Activated T-helper 1 cell treated with anti-CD3 and anti-CD28 coated beads, Interleukin-12 subunit alpha, Interleukin-12 subunit beta, Interleukin-2, Interleukin-4 antibody, amounts not matched to agents 30 ng/mL and 10 ng/mL and 1 ng/mL, durations not matched to agents 14 hours and 24 hours and 36 hours (primary cell): Measurements from ENCODE around the gene NTN3. TPM values are rescaled to one million over a fixed set of nuclear protein-coding genes. Genes with fewer than 3 reads are reported as not detected.

Experiments
- DNase-seq: peaks from one replicate; pipeline ENCODE4 v3.0.0; 2021; ENCODE audit warnings: low spot score
- H3K27ac Mint-ChIP-seq: one replicate; pipeline ENCODE4 v1.8.0; 2021; ENCODE audit warnings: mild to moderate bottlenecking, mixed read lengths
- H3K27me3 Mint-ChIP-seq: one replicate; pipeline ENCODE4 v1.8.0; 2022; ENCODE audit warnings: mild to moderate bottlenecking, moderate library complexity, mixed read lengths; ENCODE audit not compliant: insufficient read depth
- H3K36me3 Mint-ChIP-seq: one replicate; pipeline ENCODE4 v1.8.0; 2021; ENCODE audit warnings: low read depth, mixed read lengths
- H3K4me1 Mint-ChIP-seq: one replicate; pipeline ENCODE4 v1.8.0; 2021; ENCODE audit warnings: low read depth, mixed read lengths
- H3K4me3 Mint-ChIP-seq: one replicate; pipeline ENCODE4 v1.8.0; 2021; ENCODE audit warnings: mild to moderate bottlenecking, moderate library complexity, mixed read lengths
- H3K9me3 Mint-ChIP-seq: one replicate; pipeline ENCODE4 v1.8.0; 2021; ENCODE audit warnings: mixed read lengths
- intact Hi-C: fragments of 100-400 bp; cut with micrococcal nuclease; formaldehyde crosslinking; loops from one replicate; pipeline ENCODE4 v1.15.1; 2024
- total RNA-seq: library from RNA; stranded (reverse); gene quantifications from 2 replicates; pipeline ENCODE4 v1.2.3, GENCODE V29; 2022

NTN3 gene
- total RNA-seq, 1 donor from 2014 or later: not detected

DNA sequence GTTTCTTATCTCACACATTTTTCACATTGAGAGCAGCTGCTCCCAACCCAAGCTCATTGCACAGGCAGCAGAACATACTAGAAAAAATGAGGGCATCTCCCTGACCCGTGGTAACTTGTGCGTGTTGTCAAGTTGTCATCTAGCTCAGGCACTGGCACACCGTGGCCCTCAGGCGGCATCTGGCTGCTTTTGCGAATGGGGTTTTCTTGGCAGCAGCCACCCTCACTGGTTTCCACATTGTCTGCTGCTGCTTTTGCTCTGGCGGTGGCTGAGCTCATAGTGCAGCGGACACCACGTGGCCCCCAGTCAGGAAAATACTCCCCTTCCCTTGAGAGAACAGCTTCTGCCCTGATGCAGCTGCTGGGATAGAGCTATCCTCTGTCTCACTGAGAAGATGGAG is 20.6 kb upstream of the NTN3 start:
- Mint-ChIP-seq H3K27me3 (no peaks in the 10 kb centered on the region), H3K27ac (no peak overlapping the region), H3K4me1 (no peaks in the 10 kb centered on the region), H3K4me3 (no peak overlapping the region), H3K9me3 (no peaks in the 10 kb centered on the region), H3K36me3 (peaks cover 35% of the 10 kb centered on the region)
- no peak for DNase-seq
- intact Hi-C loops: no loop called here

DNA sequence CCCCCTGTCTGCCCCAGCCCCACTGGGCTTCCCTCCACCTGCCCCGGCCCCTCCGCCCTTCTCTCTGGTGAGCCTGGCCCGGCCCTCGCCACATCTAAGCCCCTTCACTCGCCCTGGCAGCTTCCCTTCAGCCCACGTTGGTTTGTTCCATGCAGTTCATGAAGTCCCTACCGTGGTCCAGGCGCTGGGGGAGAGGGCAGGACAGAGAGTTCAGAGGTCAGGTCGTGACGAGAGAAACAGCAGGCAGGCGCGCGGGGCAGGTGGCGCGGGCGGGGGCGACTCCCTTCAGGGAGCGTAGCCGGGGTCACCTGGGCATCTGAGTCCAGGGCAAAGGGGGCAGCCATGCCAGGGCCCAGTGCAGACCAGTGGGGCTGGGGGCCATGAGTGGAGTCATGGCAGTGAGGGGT is 20.1 kb upstream of the NTN3 start:
- Mint-ChIP-seq H3K27ac (no peak overlapping the region), H3K4me3 (no peak overlapping the region), H3K27me3 (no peaks in the 10 kb centered on the region), H3K36me3 (peaks cover 35% of the 10 kb centered on the region), H3K4me1 (no peaks in the 10 kb centered on the region), H3K9me3 (no peaks in the 10 kb centered on the region)
- intact Hi-C loops: no loop called here
- DNase-seq: no peak

DNA sequence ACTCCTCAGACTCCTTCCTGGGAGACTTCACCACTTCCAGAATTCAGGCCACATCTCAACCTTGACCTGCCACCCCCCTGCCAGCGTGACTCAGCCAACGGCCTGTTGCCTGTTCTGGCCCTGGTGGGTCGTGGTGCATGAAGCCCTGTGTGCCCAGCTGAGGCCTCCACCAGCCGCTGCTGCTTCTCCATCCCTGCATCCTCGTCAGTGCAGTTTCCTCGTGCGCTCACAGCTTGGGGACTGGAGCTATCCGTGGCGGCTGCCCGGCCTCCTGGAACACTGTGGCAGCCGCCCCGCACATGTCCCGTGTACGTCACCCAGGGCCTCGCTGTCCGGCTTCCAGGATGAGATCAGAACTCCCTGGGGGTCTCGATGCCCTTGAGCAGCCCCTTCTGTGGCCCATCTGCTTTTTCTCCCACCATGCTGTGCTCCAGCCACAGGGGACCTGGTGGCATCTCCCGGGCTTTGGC is 19.2 kb upstream of the NTN3 start:
- Mint-ChIP-seq H3K4me1 (no peaks in the 10 kb centered on the region), H3K27me3 (no peaks in the 10 kb centered on the region), H3K4me3 (no peak overlapping the region), H3K27ac (no peak overlapping the region), H3K9me3 (no peaks in the 10 kb centered on the region), H3K36me3 (peaks cover 29% of the 10 kb centered on the region)
- intact Hi-C loops: no loop called here
- no peak for DNase-seq

DNA sequence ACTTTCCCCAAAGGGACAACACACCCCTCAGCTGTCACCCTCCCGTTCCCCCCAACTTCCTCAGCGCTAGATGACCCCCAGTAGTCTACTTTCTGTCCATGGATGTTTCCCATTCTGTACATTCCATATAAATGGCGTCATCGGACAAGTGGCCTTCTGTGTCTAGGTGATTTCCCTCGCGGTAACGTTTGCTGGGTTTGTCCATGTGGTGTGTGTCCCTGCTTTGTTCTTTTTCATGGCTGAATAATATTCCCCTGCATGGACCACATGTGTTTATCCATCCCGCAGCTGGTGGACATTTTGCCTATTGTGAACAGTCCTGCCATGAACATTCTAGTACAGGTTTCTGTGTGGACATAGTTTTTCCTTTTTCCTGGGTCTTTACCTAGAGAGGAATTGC is 18.4 kb upstream of the NTN3 start:
- no peaks in the 10 kb centered on the region for H3K4me1 Mint-ChIP-seq
- intact Hi-C loops: no loop called here
- peaks cover 31% of the 10 kb centered on the region for H3K36me3 Mint-ChIP-seq
- no peak for DNase-seq
- H3K27ac Mint-ChIP-seq: no peak overlapping the region
- H3K27me3 Mint-ChIP-seq: no peaks in the 10 kb centered on the region
- H3K4me3 Mint-ChIP-seq: no peak overlapping the region
- H3K9me3 Mint-ChIP-seq: no peaks in the 10 kb centered on the region

DNA sequence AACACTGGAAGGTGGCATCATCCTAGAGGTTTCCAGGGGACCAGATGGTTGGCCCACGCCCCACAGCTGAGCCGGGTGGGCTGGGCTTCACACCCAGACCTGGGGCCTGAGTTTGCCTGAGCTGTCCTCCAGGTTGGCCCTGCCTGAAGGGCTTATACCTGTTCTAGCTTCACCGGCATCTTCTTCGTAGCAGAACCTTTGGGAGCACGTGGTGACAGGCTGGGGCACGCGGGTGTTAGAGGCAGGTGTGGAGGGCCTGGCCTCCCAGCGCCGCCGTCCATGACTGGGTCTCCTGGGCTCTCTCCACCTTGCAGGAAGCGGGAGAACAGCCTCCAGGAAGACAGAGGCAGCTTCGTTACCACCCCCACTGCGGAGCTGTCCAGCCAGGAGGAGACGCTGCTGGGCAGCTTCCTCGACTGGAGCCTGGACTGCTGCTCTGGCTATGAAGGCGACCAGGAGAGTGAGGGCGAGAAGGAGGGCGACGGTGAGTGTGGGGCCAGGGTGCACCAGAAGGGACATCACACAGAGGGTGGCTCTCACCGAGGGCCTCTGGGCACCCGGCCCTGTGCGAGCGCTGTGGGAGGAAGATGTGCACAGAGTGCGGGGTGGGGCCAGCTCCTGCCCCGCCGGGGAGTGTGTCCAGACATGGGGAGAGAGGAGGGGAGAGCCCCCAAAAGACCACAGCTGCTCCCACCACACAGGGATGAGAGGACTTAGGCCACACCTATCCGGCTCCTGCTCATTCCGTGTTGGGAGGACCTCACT is 15.8 kb upstream of the NTN3 start:
- peaks cover 7% of the 10 kb centered on the region for H3K4me1 Mint-ChIP-seq
- no peaks in the 10 kb centered on the region for H3K27me3 Mint-ChIP-seq
- no peaks in the 10 kb centered on the region for H3K9me3 Mint-ChIP-seq
- H3K36me3 Mint-ChIP-seq: peaks cover 28% of the 10 kb centered on the region
- DNase-seq: no peak
- intact Hi-C loops: no loop called here
- no peak overlapping the region for H3K4me3 Mint-ChIP-seq
- no peak overlapping the region for H3K27ac Mint-ChIP-seq

DNA sequence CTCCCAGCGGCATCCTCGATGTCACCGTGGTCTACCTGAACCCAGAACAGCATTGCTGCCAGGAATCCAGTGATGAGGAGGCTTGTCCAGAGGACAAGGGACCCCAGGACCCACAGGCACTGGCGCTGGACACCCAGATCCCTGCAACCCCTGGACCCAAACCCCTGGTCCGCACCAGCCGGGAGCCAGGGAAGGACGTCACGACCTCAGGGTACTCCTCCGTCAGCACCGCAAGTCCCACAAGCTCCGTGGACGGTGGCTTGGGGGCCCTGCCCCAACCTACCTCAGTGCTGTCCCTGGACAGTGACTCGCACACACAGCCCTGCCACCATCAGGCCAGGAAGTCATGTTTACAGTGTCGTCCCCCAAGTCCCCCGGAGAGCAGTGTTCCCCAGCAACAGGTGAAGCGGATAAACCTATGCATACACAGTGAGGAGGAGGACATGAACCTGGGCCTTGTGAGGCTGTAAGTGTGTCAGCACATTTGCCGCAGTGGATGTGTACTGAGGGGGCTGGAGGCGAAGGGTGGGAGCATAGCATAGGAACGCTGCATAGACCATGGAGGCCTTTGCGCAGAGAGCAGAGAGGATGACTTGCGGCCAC is 14.4 kb upstream of the NTN3 start:
- Mint-ChIP-seq H3K4me1 (peaks cover 7% of the 10 kb centered on the region), H3K27ac (no peak overlapping the region), H3K36me3 (peaks cover 26% of the 10 kb centered on the region), H3K9me3 (no peaks in the 10 kb centered on the region), H3K27me3 (no peaks in the 10 kb centered on the region), H3K4me3 (no peak overlapping the region)
- intact Hi-C loops: no loop called here
- DNase-seq: no peak

DNA sequence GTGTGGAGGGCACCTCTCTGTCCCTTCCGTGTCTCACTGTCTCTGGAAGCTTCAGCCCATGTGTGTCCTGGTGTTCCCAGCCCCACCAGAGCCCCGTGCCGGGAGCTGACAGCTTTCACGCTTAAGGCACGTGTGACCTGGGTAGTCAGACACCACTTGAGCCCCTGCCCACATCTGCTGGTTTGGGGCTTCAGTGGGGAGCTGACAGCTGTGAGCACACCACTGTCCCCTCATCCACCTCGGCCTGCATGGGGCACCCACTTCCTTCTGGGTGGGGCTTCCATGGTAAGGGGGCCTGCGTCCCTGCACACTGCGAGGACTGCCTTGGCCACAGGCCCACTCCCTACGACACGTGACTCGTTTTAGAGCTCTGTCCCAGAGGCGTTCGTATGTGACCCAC is 13.8 kb upstream of the NTN3 start:
- intact Hi-C loops: no loop called here
- H3K9me3 Mint-ChIP-seq: no peaks in the 10 kb centered on the region
- no peak overlapping the region for H3K27ac Mint-ChIP-seq
- peaks cover 21% of the 10 kb centered on the region for H3K36me3 Mint-ChIP-seq
- no peak overlapping the region for H3K4me3 Mint-ChIP-seq
- H3K4me1 Mint-ChIP-seq: peaks cover 7% of the 10 kb centered on the region
- DNase-seq: no peak
- H3K27me3 Mint-ChIP-seq: no peaks in the 10 kb centered on the region

DNA sequence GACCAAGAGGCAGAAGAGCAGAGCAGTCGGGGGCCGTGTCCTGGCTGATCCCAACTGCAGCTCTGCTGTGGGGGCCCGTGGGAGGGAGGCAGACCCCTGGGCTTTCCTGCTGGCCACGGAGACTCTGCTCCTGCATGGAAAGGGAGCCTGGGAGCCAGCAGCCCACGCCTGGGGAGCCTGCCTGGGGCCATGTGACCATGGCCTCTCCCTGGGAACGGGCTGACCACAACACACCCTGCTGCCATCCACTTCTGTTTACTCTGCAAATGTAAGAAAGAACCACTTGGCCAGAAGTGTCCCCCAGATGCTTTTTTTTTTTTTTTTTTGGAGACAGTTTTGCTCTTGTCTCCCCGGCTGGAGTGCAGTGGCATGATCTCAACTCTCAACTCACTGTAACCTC is 13.2 kb upstream of the NTN3 start:
- peaks cover 7% of the 10 kb centered on the region for H3K4me1 Mint-ChIP-seq
- H3K4me3 Mint-ChIP-seq: no peak overlapping the region
- peaks cover 16% of the 10 kb centered on the region for H3K36me3 Mint-ChIP-seq
- intact Hi-C loops: no loop called here
- DNase-seq: no peak
- no peak overlapping the region for H3K27ac Mint-ChIP-seq
- H3K27me3 Mint-ChIP-seq: no peaks in the 10 kb centered on the region
- no peaks in the 10 kb centered on the region for H3K9me3 Mint-ChIP-seq

DNA sequence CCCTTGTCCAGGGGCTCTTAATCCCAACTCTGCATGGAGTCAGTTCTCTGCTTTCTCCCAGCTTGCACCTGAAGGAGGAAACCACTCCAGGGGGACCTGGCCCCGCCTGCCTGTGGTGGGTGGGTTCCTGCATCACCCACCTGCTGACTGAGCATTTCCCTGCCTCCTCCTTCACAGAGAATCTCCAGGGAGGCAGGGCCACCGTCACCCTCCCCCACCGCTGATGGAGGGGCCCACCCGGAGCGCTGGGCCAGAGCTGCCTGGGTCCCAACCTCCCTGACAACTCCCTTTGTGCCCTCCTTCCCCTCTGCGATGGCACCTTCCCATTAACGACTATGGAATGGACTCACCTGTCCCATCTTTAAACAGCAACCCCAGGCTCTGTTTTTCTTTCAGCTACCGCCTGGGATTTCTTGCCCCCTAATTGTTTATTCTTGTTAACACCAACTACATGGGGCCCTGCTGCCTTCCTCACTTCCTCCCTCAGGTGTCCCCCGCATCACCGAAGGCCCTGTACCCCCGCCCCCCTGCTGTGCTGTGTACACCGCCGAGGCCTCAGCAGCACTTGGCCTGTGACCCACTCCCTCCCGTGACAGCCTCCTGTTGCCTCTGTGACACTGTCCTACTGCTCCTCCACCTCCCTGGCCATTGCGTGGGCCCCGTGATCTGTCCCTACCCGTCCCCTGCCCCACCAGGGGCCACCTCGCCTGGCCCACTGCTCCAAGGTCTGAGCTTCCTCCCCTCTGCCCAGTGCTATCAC is 12.0 kb upstream of the NTN3 start:
- intact Hi-C loops: no loop called here
- DNase-seq: no peak
- H3K4me1 Mint-ChIP-seq: peaks cover 7% of the 10 kb centered on the region

DNA sequence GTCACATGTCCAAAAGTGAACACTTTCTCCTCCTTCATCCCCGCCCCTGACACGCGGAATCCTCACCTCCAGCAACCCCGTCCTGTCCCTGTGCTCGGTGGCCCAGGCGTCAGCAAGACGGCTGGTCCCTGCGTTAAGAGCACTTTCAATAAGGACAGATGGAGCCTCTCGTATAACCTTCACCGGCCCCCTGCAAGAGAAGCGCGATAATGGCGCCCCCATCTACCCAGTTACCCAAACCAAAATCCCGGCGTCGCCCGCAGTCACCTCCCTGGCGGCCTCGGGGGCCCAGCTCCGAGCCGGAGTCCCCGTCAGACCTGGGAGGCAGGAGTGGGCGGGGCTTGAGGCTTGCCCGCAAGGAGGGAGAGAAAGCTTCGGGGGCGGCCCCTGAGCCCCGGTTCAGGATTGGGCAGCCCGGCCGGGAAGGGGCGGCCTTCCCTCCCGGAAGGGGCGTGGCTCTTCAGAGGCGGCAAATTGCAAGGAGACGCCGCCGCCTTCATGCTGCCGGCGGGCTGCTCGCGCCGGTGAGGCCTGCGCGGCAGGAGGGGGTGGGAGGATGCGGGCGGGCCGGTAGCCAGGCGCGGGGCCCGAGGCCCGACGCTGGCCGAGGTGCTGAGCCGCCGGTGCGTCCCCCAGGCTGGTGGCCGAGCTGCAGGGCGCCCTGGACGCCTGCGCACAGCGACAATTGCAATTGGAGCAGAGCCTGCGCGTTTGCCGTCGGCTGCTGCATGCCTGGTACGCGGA is 11.3 kb upstream of the NTN3 start, which contains the start of gene TEDC2:
TEDC2 (plus strand) TSS at position 463 of the 744 bp plus-strand sequence; CDS start at position 499, 36 bp downstream.
- Mint-ChIP-seq H3K36me3 (peaks cover 11% of the 10 kb centered on the region), H3K4me1 (peaks cover 7% of the 10 kb centered on the region), H3K4me3 (peak within 1 kb of the TSS; percentile 86), H3K27ac (peak within 1 kb of the TSS; percentile 80), H3K27me3 (no peaks in the 10 kb centered on the region), H3K9me3 (no peaks in the 10 kb centered on the region)
- intact Hi-C loops: loop anchor here (1.0 to 2.0 kb wide), 3 partner anchors 15 to 31 kb away; partner anchors contain the start of genes CCNF and TBC1D24
- peak; percentile 96 for DNase-seq

More for the DNA sequence above, 12.0 kb upstream of the NTN3 start:
- Mint-ChIP-seq H3K27me3 (no peaks in the 10 kb centered on the region), H3K36me3 (peaks cover 11% of the 10 kb centered on the region), H3K27ac (peak overlapping the region; percentile 80), H3K9me3 (no peaks in the 10 kb centered on the region), H3K4me3 (peak overlapping the region; percentile 86)

DNA sequence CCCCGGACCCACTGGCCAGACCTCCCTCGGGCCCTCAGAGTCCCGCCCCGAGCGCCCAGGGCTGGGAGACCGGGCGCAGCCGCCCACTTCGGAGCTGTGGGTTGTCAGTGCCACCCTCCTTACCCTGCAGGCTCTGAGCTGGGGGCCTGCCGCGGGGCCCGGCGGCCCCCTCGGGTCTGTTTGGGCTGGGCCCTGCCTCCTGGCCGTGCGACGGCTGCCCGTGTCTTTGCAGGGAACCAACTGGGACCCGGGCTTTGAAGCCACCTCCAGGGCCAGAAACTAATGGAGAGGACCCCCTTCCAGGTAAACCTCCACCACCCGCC is 10.7 kb upstream of the NTN3 start:
- peaks cover 7% of the 10 kb centered on the region for H3K36me3 Mint-ChIP-seq
- DNase-seq: no peak
- H3K4me1 Mint-ChIP-seq: peaks cover 7% of the 10 kb centered on the region
- peaks cover 2% of the 10 kb centered on the region for H3K27me3 Mint-ChIP-seq
- H3K4me3 Mint-ChIP-seq: peak overlapping the region; percentile 86
- intact Hi-C loops: loop anchor here (1.0 to 2.0 kb wide), 3 partner anchors 15 to 32 kb away; partner anchors contain the start of genes CCNF and TBC1D24
- H3K27ac Mint-ChIP-seq: no peak overlapping the region
- no peaks in the 10 kb centered on the region for H3K9me3 Mint-ChIP-seq

DNA sequence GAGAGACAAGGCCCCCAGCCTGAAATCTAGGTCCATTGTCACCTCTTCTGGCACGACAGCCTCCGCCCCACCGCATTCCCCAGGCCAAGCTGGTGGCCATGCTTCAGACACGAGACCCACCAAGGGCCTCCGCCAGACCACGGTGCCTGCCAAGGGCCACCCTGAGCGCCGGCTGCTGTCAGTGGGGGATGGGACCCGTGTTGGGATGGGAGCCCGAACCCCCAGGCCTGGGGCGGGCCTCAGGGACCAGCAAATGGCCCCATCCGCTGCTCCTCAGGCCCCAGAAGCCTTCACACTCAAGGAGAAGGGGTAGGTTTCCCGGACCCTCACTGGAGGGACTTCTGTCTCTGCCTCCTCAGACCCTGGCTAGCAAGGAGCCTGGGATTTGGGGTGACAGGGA is 10.2 kb upstream of the NTN3 start:
- no peak for DNase-seq
- Mint-ChIP-seq H3K4me3 (peak overlapping the region; percentile 62), H3K4me1 (peaks cover 7% of the 10 kb centered on the region), H3K27me3 (peaks cover 2% of the 10 kb centered on the region), H3K36me3 (peaks cover 4% of the 10 kb centered on the region), H3K27ac (no peak overlapping the region), H3K9me3 (no peaks in the 10 kb centered on the region)
- intact Hi-C loops: loop anchor here (1.0 to 2.0 kb wide), 3 partner anchors 14 to 32 kb away; partner anchors contain the start of genes CCNF and TBC1D24
